AG10803 (cell line): ENCODE measurements around the gene ACAP3.
A peak's percentile ranks its signal among the peaks of the same experiment; 100 is the strongest.

Source experiments
- DNase-seq: peaks from one replicate; pipeline ENCODE4 v3.0.0; 2010; ENCODE audit warnings: low read depth
- H3K4me3 ChIP-seq: 2 replicates; pipeline ENCODE4 v1.5.1; 2011; ENCODE audit warnings: mild to moderate bottlenecking, low read length, control low read depth
- TF ChIP-seq, protein P1 (sequence below): conservative IDR thresholded peaks from 2 replicates; pipeline ENCODE4 v1.5.1; 2011; ENCODE audit warnings: mild to moderate bottlenecking, low read length, control low read depth, inconsistent platforms

The ACAP3 gene

DNA sequence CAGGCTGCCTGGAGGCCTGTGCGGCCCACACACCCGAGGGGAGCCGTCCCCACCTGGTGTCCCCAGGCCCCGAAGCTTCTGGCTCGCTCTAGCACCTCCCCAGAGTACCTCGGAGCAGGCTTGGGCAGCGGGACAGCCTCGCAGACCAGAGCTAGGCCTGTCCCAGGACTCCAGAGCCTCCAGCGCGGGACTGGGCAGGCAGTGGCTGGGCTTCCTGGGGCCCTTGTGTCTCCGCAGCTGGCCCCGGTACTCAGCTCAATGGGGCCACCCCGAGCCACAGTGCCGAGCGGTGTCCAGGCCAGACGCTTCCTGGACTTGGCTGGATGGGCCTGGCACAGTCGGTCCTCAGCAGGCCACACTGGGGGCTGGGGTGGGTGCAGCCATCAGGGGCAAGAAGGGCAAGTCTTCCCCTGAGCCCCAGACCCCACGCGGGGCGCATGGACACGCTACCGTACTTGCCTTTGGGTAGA is 22.6 kb downstream of the ACAP3 start:
- H3K4me3 ChIP-seq, result no peak overlapping the region
- DNase-seq, result no peak
- TF ChIP-seq, protein P1, sequence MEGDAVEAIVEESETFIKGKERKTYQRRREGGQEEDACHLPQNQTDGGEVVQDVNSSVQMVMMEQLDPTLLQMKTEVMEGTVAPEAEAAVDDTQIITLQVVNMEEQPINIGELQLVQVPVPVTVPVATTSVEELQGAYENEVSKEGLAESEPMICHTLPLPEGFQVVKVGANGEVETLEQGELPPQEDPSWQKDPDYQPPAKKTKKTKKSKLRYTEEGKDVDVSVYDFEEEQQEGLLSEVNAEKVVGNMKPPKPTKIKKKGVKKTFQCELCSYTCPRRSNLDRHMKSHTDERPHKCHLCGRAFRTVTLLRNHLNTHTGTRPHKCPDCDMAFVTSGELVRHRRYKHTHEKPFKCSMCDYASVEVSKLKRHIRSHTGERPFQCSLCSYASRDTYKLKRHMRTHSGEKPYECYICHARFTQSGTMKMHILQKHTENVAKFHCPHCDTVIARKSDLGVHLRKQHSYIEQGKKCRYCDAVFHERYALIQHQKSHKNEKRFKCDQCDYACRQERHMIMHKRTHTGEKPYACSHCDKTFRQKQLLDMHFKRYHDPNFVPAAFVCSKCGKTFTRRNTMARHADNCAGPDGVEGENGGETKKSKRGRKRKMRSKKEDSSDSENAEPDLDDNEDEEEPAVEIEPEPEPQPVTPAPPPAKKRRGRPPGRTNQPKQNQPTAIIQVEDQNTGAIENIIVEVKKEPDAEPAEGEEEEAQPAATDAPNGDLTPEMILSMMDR, result no peak

DNA sequence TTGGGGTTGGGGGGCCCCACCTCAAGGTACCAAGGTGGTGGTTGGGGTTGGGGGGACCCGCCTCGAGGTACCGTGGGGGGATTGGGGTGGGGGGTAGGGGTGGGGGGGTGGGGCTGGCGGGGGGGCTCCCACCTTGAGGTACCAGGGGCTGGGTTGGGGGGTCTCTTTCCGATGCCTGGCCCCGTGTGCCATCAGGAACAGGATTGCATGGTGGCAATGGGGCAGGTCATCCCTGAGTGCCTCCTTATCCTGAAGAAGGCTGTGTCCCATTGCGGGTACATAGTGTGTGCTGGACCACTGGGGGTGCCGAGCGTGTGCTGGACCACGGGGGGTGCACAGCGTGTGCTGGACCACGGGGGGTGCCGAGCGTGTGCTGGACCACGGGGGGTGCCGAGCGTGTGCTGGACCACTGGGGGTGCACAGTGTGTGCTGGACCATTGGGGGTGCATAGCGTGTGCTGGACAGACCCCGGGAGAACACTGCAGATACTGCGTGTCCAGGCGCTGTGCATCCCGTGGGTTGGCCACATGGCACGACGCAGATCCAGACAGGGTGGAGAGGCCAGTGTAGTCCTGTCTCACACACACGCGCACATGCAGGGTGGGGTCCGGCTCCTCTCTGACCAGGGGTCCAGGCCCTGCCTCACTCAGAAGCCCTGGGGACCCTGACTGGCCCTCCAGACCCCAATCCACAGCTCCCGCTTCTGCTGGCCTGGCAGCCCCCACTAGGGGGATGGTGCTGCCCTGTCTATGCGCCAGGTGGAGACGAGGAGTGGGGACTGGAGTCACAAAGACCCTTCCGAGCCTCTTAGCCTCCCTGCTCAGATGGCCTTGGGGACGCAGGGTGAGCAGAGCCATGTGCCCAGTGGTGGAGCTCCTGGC is 23.3 kb downstream of the ACAP3 start:
- no peak for DNase-seq
- TF ChIP-seq, protein P1, result no peak
- H3K4me3 ChIP-seq, result no peak overlapping the region

DNA sequence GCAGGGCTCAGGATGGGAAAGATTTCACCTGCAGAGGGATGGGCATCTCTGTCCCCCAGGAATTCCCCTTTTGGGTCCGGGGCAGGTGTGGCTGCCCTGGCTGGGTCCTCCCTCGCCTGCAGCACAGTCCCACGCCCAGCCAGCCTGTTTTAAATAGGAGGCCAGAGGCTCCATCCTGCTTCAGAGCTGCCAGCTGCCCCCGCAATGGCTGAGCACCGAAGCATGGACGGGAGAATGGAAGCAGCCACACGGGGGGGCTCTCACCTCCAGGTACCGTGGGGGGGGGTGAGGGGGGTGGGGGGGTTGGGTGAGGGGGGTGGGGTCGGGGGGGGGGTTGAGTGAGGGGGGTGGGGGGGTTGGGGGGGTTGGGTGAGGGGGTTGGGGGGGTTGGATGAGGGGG is 23.9 kb downstream of the ACAP3 start:
- no peak for DNase-seq
- TF ChIP-seq, protein P1, result no peak
- no peak overlapping the region for H3K4me3 ChIP-seq

DNA sequence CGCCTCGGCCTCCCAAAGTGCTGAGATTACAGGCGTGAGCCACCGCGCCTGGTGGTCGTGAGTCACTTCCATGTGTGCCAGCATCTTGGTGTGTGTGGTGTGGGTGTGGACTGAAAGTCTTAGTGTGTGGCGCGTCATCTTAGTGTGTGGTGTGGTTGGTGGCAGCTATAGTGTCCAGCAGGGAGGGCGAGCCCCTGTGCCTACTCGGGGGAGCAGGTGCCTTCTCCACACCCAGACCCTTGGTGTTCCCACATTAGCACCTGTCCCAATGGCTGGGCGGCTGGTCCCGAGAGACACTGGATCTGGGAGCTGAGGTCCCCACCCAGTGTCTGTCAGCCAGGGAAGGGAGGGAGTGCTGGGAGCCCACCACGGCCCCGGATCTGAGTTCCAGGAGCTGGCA is 24.7 kb downstream of the ACAP3 start:
- TF ChIP-seq, protein P1, result no peak
- DNase-seq, result no peak
- no peak overlapping the region for H3K4me3 ChIP-seq

DNA sequence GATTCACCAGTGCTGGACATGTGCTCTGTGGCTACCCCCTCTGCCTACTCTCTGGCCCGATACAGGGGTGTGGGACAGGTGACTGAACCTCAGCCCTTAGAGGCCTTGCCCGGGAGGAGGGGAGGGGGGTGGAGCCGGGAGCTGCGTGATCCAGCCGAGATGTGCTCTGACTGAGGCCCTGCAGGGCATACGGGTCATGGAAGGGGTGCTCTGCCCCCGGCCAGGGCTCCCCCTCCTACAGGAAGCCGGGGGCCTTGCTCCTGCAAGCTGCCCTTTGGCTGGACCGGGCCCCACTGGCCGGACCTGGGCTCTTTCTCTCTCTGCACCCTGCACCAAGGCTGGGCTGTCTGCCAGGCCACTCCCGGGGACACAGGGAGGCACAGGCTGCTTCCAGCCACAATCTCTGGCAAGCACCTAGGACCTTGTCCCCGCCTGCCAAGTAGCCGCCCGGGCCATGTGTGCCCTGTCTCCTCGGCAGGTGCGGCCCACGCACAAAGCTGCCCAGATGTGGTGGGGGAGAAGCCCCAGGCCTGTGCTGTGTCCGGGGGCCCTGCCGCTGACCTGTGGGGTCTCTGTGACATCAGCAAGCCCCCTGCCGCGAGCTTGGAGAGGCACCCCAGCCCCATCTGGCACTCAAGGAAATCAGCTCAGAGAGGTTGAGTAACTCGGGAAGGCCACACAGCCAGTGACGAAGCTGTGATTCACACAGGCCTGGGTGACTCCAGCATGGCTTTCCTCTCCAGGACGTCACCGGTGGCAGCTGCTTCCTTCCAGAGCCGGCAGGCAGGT is 26.0 kb downstream of the ACAP3 start:
- TF ChIP-seq, protein P1, result no peak
- H3K4me3 ChIP-seq, result no peak overlapping the region
- DNase-seq, result peak; percentile 48

DNA sequence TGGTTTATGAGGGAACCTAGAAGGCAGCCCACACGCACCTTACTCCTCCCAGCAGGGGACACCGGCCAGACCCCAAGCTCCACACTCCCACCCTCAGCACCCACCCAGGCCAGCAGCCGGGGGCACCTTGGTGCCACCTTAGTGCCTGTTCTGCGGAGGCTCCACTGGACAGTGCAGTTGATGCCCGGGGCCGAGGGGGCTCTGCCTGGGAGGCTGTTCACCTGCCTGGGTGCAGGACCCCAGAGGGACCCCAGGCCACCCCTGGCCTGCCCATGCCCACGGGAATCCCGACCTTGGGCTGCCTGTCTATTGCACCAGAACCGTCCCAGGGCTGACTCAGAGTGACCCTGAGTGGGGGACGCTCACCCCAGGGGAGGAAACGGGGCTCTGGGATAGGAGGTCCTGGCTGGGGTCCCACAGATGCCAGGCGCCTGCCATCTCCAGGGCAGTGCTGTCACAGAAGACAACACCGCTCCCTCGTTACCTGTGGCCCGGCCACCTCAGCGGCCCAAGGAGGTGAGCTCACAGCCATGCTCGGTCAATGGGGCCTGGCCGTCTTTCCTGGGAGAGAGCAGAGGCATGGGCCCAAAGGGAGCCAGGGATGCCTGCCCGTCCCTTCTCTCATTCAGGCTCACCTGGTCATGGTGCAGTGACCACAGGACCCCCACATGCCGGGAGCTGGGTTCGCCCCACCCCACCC is 26.8 kb downstream of the ACAP3 start:
- TF ChIP-seq, protein P1, result no peak
- no peak for DNase-seq
- H3K4me3 ChIP-seq, result no peak overlapping the region
